IMR-90 (cell line): ENCODE measurements around the gene ARHGAP18. TPM values are rescaled to one million over a fixed set of nuclear protein-coding genes. Genes with fewer than 3 reads are reported as not detected.

ENCODE experiments used
- ATAC-seq: fragments of 200-7000 bp; cut with Tn5 transposase; 2 replicates; pipeline ENCODE4 v1.9.1; 2020; ENCODE audit warnings: low read depth, mild to moderate bottlenecking, moderate library complexity
- BruUV-seq: library from RNA; stranded (reverse); fragments of 400-500 nt; replicated peaks from 2 replicates; lab custom pipeline; 2021; lab: Mats Ljungman, UMichigan
- CTCF ChIA-PET: fragments of 300-600 bp; formaldehyde crosslinking; extraction: SDS; loops from one replicate; lab custom pipeline; 2021; ENCODE audit warnings: antibody characterized with exemption; lab: Yijun Ruan, JAX
- POLR2A ChIA-PET: fragments of 300-600 bp; sonication (Branson Sonifier 250); formaldehyde crosslinking; loops from one replicate; lab custom pipeline; 2022; ENCODE audit warnings: antibody characterized with exemption; ENCODE audit not compliant: unreplicated experiment; lab: Charles Lee
- DNase-seq: peaks from one replicate; pipeline ENCODE4 v3.0.0; 2013
- H2AFZ ChIP-seq: replicated peaks from 2 replicates; pipeline ENCODE3; 2013; ENCODE audit warnings: low read length, mild to moderate bottlenecking; ENCODE audit not compliant: poor library complexity
- H2AK5ac ChIP-seq: 2 replicates; pipeline ENCODE4 v1.6.1; 2013; ENCODE audit warnings: low read depth, low read length, inconsistent platforms
- H2AK9ac ChIP-seq: replicated peaks from 2 replicates; pipeline ENCODE3; 2013; ENCODE audit warnings: mild to moderate bottlenecking, low read depth, low read length, moderate library complexity; ENCODE audit not compliant: poor library complexity
- H2BK120ac ChIP-seq: 2 replicates; pipeline ENCODE4 v1.6.1; 2013; ENCODE audit warnings: low read depth, low read length, inconsistent platforms
- H2BK15ac ChIP-seq: 3 replicates; pipeline ENCODE4 v1.6.1; 2013; ENCODE audit warnings: low read depth, low read length, inconsistent platforms
- H2BK20ac ChIP-seq: 2 replicates; pipeline ENCODE4 v1.6.1; 2013; ENCODE audit warnings: low read depth, mild to moderate bottlenecking, inconsistent platforms, low read length, moderate library complexity
- H2BK5ac ChIP-seq: 2 replicates; pipeline ENCODE4 v1.6.1; 2013; ENCODE audit warnings: mild to moderate bottlenecking, low read depth, low read length, inconsistent platforms; ENCODE audit not compliant: poor library complexity, severe bottlenecking
- H3K14ac ChIP-seq: replicated peaks from 2 replicates; pipeline ENCODE4 v1.6.1; 2013; ENCODE audit warnings: low read depth, low read length, inconsistent platforms
- H3K18ac ChIP-seq: 2 replicates; pipeline ENCODE4 v1.6.1; 2013; ENCODE audit warnings: low read depth, low read length, control low read depth
- H3K23ac ChIP-seq: 2 replicates; pipeline ENCODE4 v1.6.1; 2013; ENCODE audit warnings: low read depth, low read length, inconsistent platforms
- H3K27ac ChIP-seq: 2 replicates; pipeline ENCODE4 v1.5.1; 2013; ENCODE audit warnings: mild to moderate bottlenecking, control low read depth, low read length; ENCODE audit not compliant: insufficient read depth
- H3K27me3 ChIP-seq: 2 replicates; pipeline ENCODE4 v1.6.1; 2013; ENCODE audit warnings: low read length; ENCODE audit not compliant: control insufficient read depth, insufficient read depth
- H3K36me3 ChIP-seq: 2 replicates; pipeline ENCODE4 v1.6.1; 2013; ENCODE audit warnings: low read length, mixed read lengths; ENCODE audit not compliant: control insufficient read depth, insufficient read depth
- H3K4ac ChIP-seq: 2 replicates; pipeline ENCODE4 v1.6.1; 2013; ENCODE audit warnings: low read depth, low read length, inconsistent platforms
- H3K4me1 ChIP-seq: 2 replicates; pipeline ENCODE4 v1.6.1; 2013; ENCODE audit warnings: low read length, mixed read lengths; ENCODE audit not compliant: control insufficient read depth, insufficient read depth
- H3K4me2 ChIP-seq: 2 replicates; pipeline ENCODE4 v1.6.1; 2013; ENCODE audit warnings: low read depth, mild to moderate bottlenecking, control low read depth, low read length, moderate library complexity
- H3K4me3 ChIP-seq: 2 replicates; pipeline ENCODE4 v1.5.1; 2013; ENCODE audit warnings: low read depth, mild to moderate bottlenecking, control low read depth, low read length, moderate library complexity; ENCODE audit not compliant: insufficient read depth
- H3K56ac ChIP-seq: 2 replicates; pipeline ENCODE4 v1.6.1; 2013; ENCODE audit warnings: low read length, inconsistent platforms; ENCODE audit not compliant: insufficient read depth; ENCODE audit errors: extremely low read depth
- H3K79me1 ChIP-seq, 2 experiments: 2 replicates each; pipeline ENCODE4 v1.6.1; 2013; ENCODE audit warnings: low read length in 2 of 2, inconsistent platforms in 1 of 2, low read depth in 1 of 2
- H3K9ac ChIP-seq: 2 replicates; pipeline ENCODE4 v1.6.1; 2013; ENCODE audit warnings: low read depth, low read length, control low read depth
- H3K9me1 ChIP-seq: 2 replicates; pipeline ENCODE4 v1.6.1; 2013; ENCODE audit warnings: low read length, inconsistent platforms; ENCODE audit not compliant: insufficient read depth
- H3K9me3 ChIP-seq: 2 replicates; pipeline ENCODE4 v1.6.1; 2013; ENCODE audit warnings: low read length; ENCODE audit not compliant: control insufficient read depth, insufficient read depth
- H4K20me1 ChIP-seq: 2 replicates; pipeline ENCODE4 v1.6.1; 2013; ENCODE audit warnings: low read length, inconsistent platforms; ENCODE audit not compliant: insufficient read depth
- H4K5ac ChIP-seq: 2 replicates; pipeline ENCODE4 v1.6.1; 2013; ENCODE audit warnings: mild to moderate bottlenecking, low read depth, low read length, control low read depth
- H4K8ac ChIP-seq, 2 experiments: 2 replicates each; pipeline ENCODE4 v1.6.1; 2013; ENCODE audit warnings: low read depth in 2 of 2, low read length in 2 of 2, control low read depth in 1 of 2, inconsistent platforms in 1 of 2
- H4K91ac ChIP-seq: 2 replicates; pipeline ENCODE4 v1.6.1; 2013; ENCODE audit warnings: low read depth, low read length, inconsistent platforms; ENCODE audit not compliant: insufficient read depth
- BHLHE40 ChIP-seq: fragments of 150-350 bp; IDR thresholded peaks from 2 replicates; pipeline ENCODE4 v1.6.1; 2016; ENCODE audit warnings: mild to moderate bottlenecking, low read depth, low read length
- CEBPB ChIP-seq: IDR thresholded peaks from 2 replicates; pipeline ENCODE4 v1.6.1; 2012; ENCODE audit warnings: low read depth, low read length, improper control_type of control experiment
- CHD1 ChIP-seq: IDR thresholded peaks from 2 replicates; pipeline ENCODE4 v1.6.1; 2012; ENCODE audit warnings: low read depth, low read length, improper control_type of control experiment
- CTCF ChIP-seq: conservative IDR thresholded peaks from 2 replicates; pipeline ENCODE4 v1.5.1; 2012; ENCODE audit warnings: mild to moderate bottlenecking, low read depth, low read length, improper control_type of control experiment
- FOS ChIP-seq: fragments of 150-350 bp; IDR thresholded peaks from 2 replicates; pipeline ENCODE4 v1.6.1; 2016; ENCODE audit warnings: low read depth, low read length
- MAFK ChIP-seq: IDR thresholded peaks from 2 replicates; pipeline ENCODE4 v1.6.1; 2012; ENCODE audit warnings: low read depth, low read length, improper control_type of control experiment
- MAZ ChIP-seq: IDR thresholded peaks from 2 replicates; pipeline ENCODE4 v1.6.1; 2012; ENCODE audit warnings: low read depth, mild to moderate bottlenecking, low read length, improper control_type of control experiment, moderate library complexity, borderline replicate concordance
- MXI1 ChIP-seq: IDR thresholded peaks from 2 replicates; pipeline ENCODE4 v1.6.1; 2012; ENCODE audit warnings: low read depth, mild to moderate bottlenecking, low read length, moderate library complexity, borderline replicate concordance
- NFE2L2 ChIP-seq: fragments of 150-350 bp; IDR thresholded peaks from 2 replicates; pipeline ENCODE4 v1.6.1; 2016; ENCODE audit warnings: low read depth, mild to moderate bottlenecking, low read length
- POLR2A ChIP-seq: IDR thresholded peaks from 2 replicates; pipeline ENCODE4 v1.6.1; 2012; ENCODE audit warnings: mild to moderate bottlenecking, low read depth, low read length
- RAD21 ChIP-seq: IDR thresholded peaks from 2 replicates; pipeline ENCODE4 v1.6.1; 2012; ENCODE audit warnings: low read length, improper control_type of control experiment
- RCOR1 ChIP-seq: IDR thresholded peaks from 2 replicates; pipeline ENCODE4 v1.6.1; 2012; ENCODE audit warnings: mild to moderate bottlenecking, low read length, improper control_type of control experiment; ENCODE audit not compliant: insufficient replicate concordance
- RFX5 ChIP-seq: IDR thresholded peaks from 2 replicates; pipeline ENCODE4 v1.8.0; 2012; ENCODE audit warnings: low read depth, mild to moderate bottlenecking, low read length, moderate library complexity
- SMC3 ChIP-seq: fragments of 150-350 bp; IDR thresholded peaks from 2 replicates; pipeline ENCODE4 v1.6.1; 2016; ENCODE audit warnings: low read depth, mild to moderate bottlenecking, antibody characterized with exemption, low read length, moderate library complexity
- USF2 ChIP-seq: fragments of 150-350 bp; IDR thresholded peaks from 2 replicates; pipeline ENCODE4 v1.6.1; 2017; ENCODE audit warnings: mild to moderate bottlenecking, antibody characterized with exemption, low read length, low read depth
- WGBS, 2 experiments: methylation state at CpG; one replicate each; pipeline versions ENCODE4 v1.1.5 to v1.1.7; 2013; ENCODE audit warnings: missing lambda C conversion rate in 2 of 2; ENCODE audit not compliant: insufficient read length in 1 of 2; ENCODE audit errors: extremely low coverage in 2 of 2; 5-methylcytosine and 5-hydroxymethylcytosine counted together
- dilution Hi-C: fragments of 300-500 bp; cut with HindIII; formaldehyde crosslinking; loops from one replicate; pipeline ENCODE4 v1.14.3; 2018; ENCODE audit warnings: low sequenced_read_pairs; ENCODE audit not compliant: unreplicated experiment
- in situ Hi-C: fragments of 300-500 bp; cut with MboI; formaldehyde crosslinking; loops from 3 replicates; pipeline ENCODE4 v1.14.3; 2019; ENCODE audit warnings: low sequenced_read_pairs, inconsistent platforms, mixed read lengths
- intact Hi-C: fragments of 100-400 bp; cut with micrococcal nuclease; formaldehyde crosslinking; loops from 2 replicates; pipeline ENCODE4 v1.10.0; 2022
- polyA plus RNA-seq, 3 experiments: library from polyadenylated mRNA; depleted of rRNA; stranded (reverse); fragments of >200 nt; gene quantifications; 2 replicates each; pipeline ENCODE4 v1.2.3, GENCODE V29; 2012; ENCODE audit warnings: low replicate concordance in 1 of 3
- total RNA-seq: library from RNA; depleted of rRNA; stranded (reverse); fragments of >200 nt; gene quantifications from 2 replicates; pipeline ENCODE4 v1.2.3, GENCODE V29; 2012

Gene ARHGAP18
- total and polyA plus RNA-seq, 2 of the 4 experiments (the other 2 are of a cell fraction): 6.2 to 17.0 TPM

GRCh38 chr6:129708496-129709195, 1.3 kb downstream of the ARHGAP18 start:
- Histone ChIP-seq H3K79me1 (peaks cover 13 to 43% of the 10 kb centered on the region in 2 experiments), H3K36me3 (no peaks in the 10 kb centered on the region), H2AK5ac (peak overlapping the region; percentile 25; the same call in 1 of the 2 replicates), H4K20me1 (no peaks in the 10 kb centered on the region), H3K23ac (peak overlapping the region; percentile 33; the same call in 1 of the 2 replicates), H3K9ac (peak overlapping the region; percentile 59; the same call in 1 of the 2 replicates), H3K9me3 (no peaks in the 10 kb centered on the region), H3K4ac (0 out of 2 replicates have a peak overlapping the region, but pooled peaks have one; percentile 62), H3K18ac (no peak overlapping the region), H3K14ac (peak overlapping the region; percentile 57), H2AFZ (no peak overlapping the region), H2BK15ac (0 out of 3 replicates have a peak overlapping the region, but pooled peaks have one; percentile 15), H4K5ac (no peak overlapping the region), H3K4me2 (peak overlapping the region; percentile 89), H3K27me3 (no peaks in the 10 kb centered on the region), H3K9me1 (peaks cover 6% of the 10 kb centered on the region; the same call in 1 of the 2 replicates), H4K8ac (peak overlapping the region in 1 of 2 experiments; percentile 15; a peak in 2 of 4 replicates), H3K56ac (no peak overlapping the region), H2BK5ac (no peak overlapping the region), H3K4me3 (peak overlapping the region; percentile 60), H2BK120ac (peak overlapping the region; percentile 38; the same call in 1 of the 2 replicates), H3K4me1 (peaks cover 8% of the 10 kb centered on the region), H2AK9ac (peak overlapping the region; percentile 53), H2BK20ac (peak overlapping the region; percentile 11; the same call in 1 of the 2 replicates), H4K91ac (no peak overlapping the region), H3K27ac (no peak overlapping the region)
- ChIA-PET CTCF (no interaction called here), POLR2A (no interaction called here)
- intact Hi-C loops: no loop called here
- no peak for DNase-seq
- ATAC-seq: no peak
- WGBS, 2 experiments: no CpG with 5 or more reads among the region's 4 CpGs
- dilution Hi-C loops: no loop called here
- no TSS peak for BruUV-seq
- in situ Hi-C loops: no loop called here
- TF ChIP-seq POLR2A (no peak), RFX5 (no peak), FOS (no peak), MAFK (no peak), CHD1 (no peak), USF2 (no peak), RCOR1 (no peak), SMC3 (no peak), BHLHE40 (no peak), MXI1 (no peak), CEBPB (no peak), MAZ (no peak), CTCF (no peak), NFE2L2 (no peak), RAD21 (no peak)
